ENCODE measurements around the gene PTPRM.

GRCh38 chr18:7593218-7593819 lies 26.2 kb downstream of the PTPRM start:
- TF ChIP-seq CTCF (IDR thresholded peaks at IDR 0.05; ENCODE audit: poor library complexity, severe bottlenecking) (no peak), EP300 (conservative IDR thresholded peaks at IDR 0.05; ENCODE audit: poor library complexity, severe bottlenecking) (peak; percentile 84)
